Measurements from ENCODE around the gene CFAP65.

Gene CFAP65

GRCh38 chr2:219062081-219062480 is 20.8 kb upstream of the CFAP65 start:
- no peak for DNase-seq
- Histone ChIP-seq H3K9me3 (ENCODE audit: control insufficient read depth, low read length) (no peaks in the 10 kb centered on the region), H3K27ac (ENCODE audit: insufficient read depth, low read length, poor library complexity, severe bottlenecking) (no peak overlapping the region), H3K4me1 (ENCODE audit: control insufficient read depth, insufficient read depth, low read length, poor library complexity, severe bottlenecking) (peaks cover 34% of the 10 kb centered on the region), H3K27me3 (replicated peaks; ENCODE audit: control insufficient read depth, insufficient read depth, low read length, poor library complexity, severe bottlenecking) (peaks cover 53% of the 10 kb centered on the region), H3K4me3 (ENCODE audit: insufficient read depth, low read depth, low read length, poor library complexity, severe bottlenecking) (no peak overlapping the region), H3K36me3 (ENCODE audit: control insufficient read depth, insufficient read depth, low read length) (no peaks in the 10 kb centered on the region)

GRCh38 chr2:219060821-219061791 is 19.8 kb upstream of the CFAP65 start, which contains the start of gene IHH:
Gene IHH, minus strand, starts transcription at chr2:219060921. Its CDS starts 454 bp downstream, at chr2:219060467.
- peaks cover 63% of the 10 kb centered on the region for H3K27me3 ChIP-seq (replicated peaks; ENCODE audit: control insufficient read depth, insufficient read depth, low read length, poor library complexity, severe bottlenecking)
- no peak within 1 kb of the TSS for H3K27ac ChIP-seq (ENCODE audit: insufficient read depth, low read length, poor library complexity, severe bottlenecking)
- DNase-seq: no peak
- H3K4me3 ChIP-seq (ENCODE audit: insufficient read depth, low read depth, low read length, poor library complexity, severe bottlenecking): peak within 1 kb of the TSS; percentile 17
- no peaks in the 10 kb centered on the region for H3K36me3 ChIP-seq (ENCODE audit: control insufficient read depth, insufficient read depth, low read length)
- H3K4me1 ChIP-seq (ENCODE audit: control insufficient read depth, insufficient read depth, low read length, poor library complexity, severe bottlenecking): peaks cover 34% of the 10 kb centered on the region
- no peaks in the 10 kb centered on the region for H3K9me3 ChIP-seq (ENCODE audit: control insufficient read depth, low read length)

GRCh38 chr2:219059725-219060682 is 18.7 kb upstream of the CFAP65 start:
- Histone ChIP-seq H3K27me3 (replicated peaks; ENCODE audit: control insufficient read depth, insufficient read depth, low read length, poor library complexity, severe bottlenecking) (peaks cover 68% of the 10 kb centered on the region), H3K9me3 (ENCODE audit: control insufficient read depth, low read length) (no peaks in the 10 kb centered on the region), H3K4me1 (ENCODE audit: control insufficient read depth, insufficient read depth, low read length, poor library complexity, severe bottlenecking) (peaks cover 34% of the 10 kb centered on the region), H3K36me3 (ENCODE audit: control insufficient read depth, insufficient read depth, low read length) (no peaks in the 10 kb centered on the region), H3K4me3 (ENCODE audit: insufficient read depth, low read depth, low read length, poor library complexity, severe bottlenecking) (peak overlapping the region; percentile 17), H3K27ac (ENCODE audit: insufficient read depth, low read length, poor library complexity, severe bottlenecking) (no peak overlapping the region)
- no peak for DNase-seq

GRCh38 chr2:219059375-219059724 is 18.0 kb upstream of the CFAP65 start:
- DNase-seq: no peak
- Histone ChIP-seq H3K9me3 (ENCODE audit: control insufficient read depth, low read length) (no peaks in the 10 kb centered on the region), H3K27me3 (replicated peaks; ENCODE audit: control insufficient read depth, insufficient read depth, low read length, poor library complexity, severe bottlenecking) (peaks cover 68% of the 10 kb centered on the region), H3K36me3 (ENCODE audit: control insufficient read depth, insufficient read depth, low read length) (no peaks in the 10 kb centered on the region), H3K4me1 (ENCODE audit: control insufficient read depth, insufficient read depth, low read length, poor library complexity, severe bottlenecking) (peaks cover 34% of the 10 kb centered on the region), H3K4me3 (ENCODE audit: insufficient read depth, low read depth, low read length, poor library complexity, severe bottlenecking) (no peak overlapping the region), H3K27ac (ENCODE audit: insufficient read depth, low read length, poor library complexity, severe bottlenecking) (no peak overlapping the region)

- H3K27me3 ChIP-seq (replicated peaks; ENCODE audit: control insufficient read depth, insufficient read depth, low read length, poor library complexity, severe bottlenecking): peaks cover 68% of the 10 kb centered on the region
- H3K4me1 ChIP-seq (ENCODE audit: control insufficient read depth, insufficient read depth, low read length, poor library complexity, severe bottlenecking): peaks cover 34% of the 10 kb centered on the region
- no peaks in the 10 kb centered on the region for H3K36me3 ChIP-seq (ENCODE audit: control insufficient read depth, insufficient read depth, low read length)
- H3K4me3 ChIP-seq (ENCODE audit: insufficient read depth, low read depth, low read length, poor library complexity, severe bottlenecking): peak overlapping the region; percentile 35
- no peak for DNase-seq
- no peaks in the 10 kb centered on the region for H3K9me3 ChIP-seq (ENCODE audit: control insufficient read depth, low read length)
- H3K27ac ChIP-seq (ENCODE audit: insufficient read depth, low read length, poor library complexity, severe bottlenecking): no peak overlapping the region
Measured at GRCh38 chr2:219058541-219059374, 17.4 kb upstream of the CFAP65 start.

GRCh38 chr2:219057709-219058540 is 16.6 kb upstream of the CFAP65 start:
- peak; percentile 47 to 62 (median 53) for DNase-seq
- no peaks in the 10 kb centered on the region for H3K9me3 ChIP-seq (ENCODE audit: control insufficient read depth, low read length)
- no peaks in the 10 kb centered on the region for H3K36me3 ChIP-seq (ENCODE audit: control insufficient read depth, insufficient read depth, low read length)
- peaks cover 68% of the 10 kb centered on the region for H3K27me3 ChIP-seq (replicated peaks; ENCODE audit: control insufficient read depth, insufficient read depth, low read length, poor library complexity, severe bottlenecking)
- H3K27ac ChIP-seq (ENCODE audit: insufficient read depth, low read length, poor library complexity, severe bottlenecking): no peak overlapping the region
- H3K4me1 ChIP-seq (ENCODE audit: control insufficient read depth, insufficient read depth, low read length, poor library complexity, severe bottlenecking): peaks cover 34% of the 10 kb centered on the region
- peak overlapping the region; percentile 35 for H3K4me3 ChIP-seq (ENCODE audit: insufficient read depth, low read depth, low read length, poor library complexity, severe bottlenecking)

GRCh38 chr2:219056896-219057708 is 15.8 kb upstream of the CFAP65 start:
- H3K27me3 ChIP-seq (replicated peaks; ENCODE audit: control insufficient read depth, insufficient read depth, low read length, poor library complexity, severe bottlenecking): peaks cover 61% of the 10 kb centered on the region

GRCh38 chr2:219056176-219056895 is 15.0 kb upstream of the CFAP65 start:
- H3K27me3 ChIP-seq (replicated peaks; ENCODE audit: control insufficient read depth, insufficient read depth, low read length, poor library complexity, severe bottlenecking): peaks cover 54% of the 10 kb centered on the region
- no peak overlapping the region for H3K4me3 ChIP-seq (ENCODE audit: insufficient read depth, low read depth, low read length, poor library complexity, severe bottlenecking)
- peaks cover 34% of the 10 kb centered on the region for H3K4me1 ChIP-seq (ENCODE audit: control insufficient read depth, insufficient read depth, low read length, poor library complexity, severe bottlenecking)
- no peaks in the 10 kb centered on the region for H3K36me3 ChIP-seq (ENCODE audit: control insufficient read depth, insufficient read depth, low read length)
- DNase-seq: no peak
- H3K27ac ChIP-seq (ENCODE audit: insufficient read depth, low read length, poor library complexity, severe bottlenecking): no peak overlapping the region
- no peaks in the 10 kb centered on the region for H3K9me3 ChIP-seq (ENCODE audit: control insufficient read depth, low read length)

More at GRCh38 chr2:219056896-219057708, 15.8 kb upstream of the CFAP65 start:
- Histone ChIP-seq H3K27ac (ENCODE audit: insufficient read depth, low read length, poor library complexity, severe bottlenecking) (no peak overlapping the region), H3K9me3 (ENCODE audit: control insufficient read depth, low read length) (no peaks in the 10 kb centered on the region), H3K4me1 (ENCODE audit: control insufficient read depth, insufficient read depth, low read length, poor library complexity, severe bottlenecking) (peaks cover 34% of the 10 kb centered on the region), H3K36me3 (ENCODE audit: control insufficient read depth, insufficient read depth, low read length) (no peaks in the 10 kb centered on the region), H3K4me3 (ENCODE audit: insufficient read depth, low read depth, low read length, poor library complexity, severe bottlenecking) (no peak overlapping the region)
- no peak for DNase-seq
